Measurements from ENCODE around the gene EPC2. TPM values are rescaled to one million over a fixed set of nuclear protein-coding genes. Genes with fewer than 3 reads are reported as not detected.

EPC2 gene
- total RNA-seq, 1 experiment from 2014 or later, result 20.3 TPM

DNA sequence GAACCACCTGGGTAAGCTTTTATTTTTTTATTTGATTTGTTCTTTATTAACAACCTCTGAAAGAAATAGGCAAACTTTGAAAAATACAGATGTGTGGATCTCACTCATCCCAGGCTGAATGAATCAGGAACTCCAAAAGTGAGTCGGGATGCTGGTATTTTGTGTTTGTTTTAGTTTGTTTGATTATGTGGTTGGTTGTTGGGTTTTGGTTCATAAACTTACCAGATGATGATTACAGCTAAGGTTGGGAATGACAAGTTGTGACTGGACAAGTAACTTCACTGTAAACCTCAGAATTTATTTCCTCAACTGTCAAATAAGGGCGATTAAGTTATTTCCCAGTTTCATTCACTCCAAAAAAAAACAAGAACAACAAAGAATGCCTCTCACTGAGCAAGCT lies 150.0 kb downstream of the EPC2 start:
- DNase-seq (ENCODE audit: low spot score) (no peak), ATAC-seq (no peak)
- H3K27ac Mint-ChIP-seq, result no peak overlapping the region
- TF ChIP-seq RORB (CRISPR knock-in tag; IDR thresholded peaks at IDR 0.05) (no peak), SP1 (CRISPR knock-in tag; conservative IDR thresholded peaks at IDR 0.05) (no peak)
- TF ChIP-seq, protein P1, sequence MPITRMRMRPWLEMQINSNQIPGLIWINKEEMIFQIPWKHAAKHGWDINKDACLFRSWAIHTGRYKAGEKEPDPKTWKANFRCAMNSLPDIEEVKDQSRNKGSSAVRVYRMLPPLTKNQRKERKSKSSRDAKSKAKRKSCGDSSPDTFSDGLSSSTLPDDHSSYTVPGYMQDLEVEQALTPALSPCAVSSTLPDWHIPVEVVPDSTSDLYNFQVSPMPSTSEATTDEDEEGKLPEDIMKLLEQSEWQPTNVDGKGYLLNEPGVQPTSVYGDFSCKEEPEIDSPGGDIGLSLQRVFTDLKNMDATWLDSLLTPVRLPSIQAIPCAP (CRISPR knock-in tag; IDR thresholded peaks at IDR 0.05), result no peak
- TF ChIP-seq, protein P2, sequence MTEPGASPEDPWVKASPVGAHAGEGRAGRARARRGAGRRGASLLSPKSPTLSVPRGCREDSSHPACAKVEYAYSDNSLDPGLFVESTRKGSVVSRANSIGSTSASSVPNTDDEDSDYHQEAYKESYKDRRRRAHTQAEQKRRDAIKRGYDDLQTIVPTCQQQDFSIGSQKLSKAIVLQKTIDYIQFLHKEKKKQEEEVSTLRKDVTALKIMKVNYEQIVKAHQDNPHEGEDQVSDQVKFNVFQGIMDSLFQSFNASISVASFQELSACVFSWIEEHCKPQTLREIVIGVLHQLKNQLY (CRISPR knock-in tag; IDR thresholded peaks at IDR 0.05), result no peak
- TF ChIP-seq, protein P3, sequence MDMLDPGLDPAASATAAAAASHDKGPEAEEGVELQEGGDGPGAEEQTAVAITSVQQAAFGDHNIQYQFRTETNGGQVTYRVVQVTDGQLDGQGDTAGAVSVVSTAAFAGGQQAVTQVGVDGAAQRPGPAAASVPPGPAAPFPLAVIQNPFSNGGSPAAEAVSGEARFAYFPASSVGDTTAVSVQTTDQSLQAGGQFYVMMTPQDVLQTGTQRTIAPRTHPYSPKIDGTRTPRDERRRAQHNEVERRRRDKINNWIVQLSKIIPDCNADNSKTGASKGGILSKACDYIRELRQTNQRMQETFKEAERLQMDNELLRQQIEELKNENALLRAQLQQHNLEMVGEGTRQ (CRISPR knock-in tag; IDR thresholded peaks at IDR 0.05), result no peak
- no peaks in the 10 kb centered on the region for H3K27me3 Mint-ChIP-seq (ENCODE audit: low read depth)
- H3K36me3 Mint-ChIP-seq, result 0 out of 2 replicates have a peak, but pooled peaks cover 2% of the 10 kb centered on the region
- H3K4me1 Mint-ChIP-seq, result peaks cover 14% of the 10 kb centered on the region
- no peak overlapping the region for H3K4me3 Mint-ChIP-seq
- peaks cover 5% of the 10 kb centered on the region; the same call in 1 of the 2 replicates for H3K9me3 Mint-ChIP-seq
- ChIA-PET POLR2A (no interaction called here), CTCF (no interaction called here)

DNA sequence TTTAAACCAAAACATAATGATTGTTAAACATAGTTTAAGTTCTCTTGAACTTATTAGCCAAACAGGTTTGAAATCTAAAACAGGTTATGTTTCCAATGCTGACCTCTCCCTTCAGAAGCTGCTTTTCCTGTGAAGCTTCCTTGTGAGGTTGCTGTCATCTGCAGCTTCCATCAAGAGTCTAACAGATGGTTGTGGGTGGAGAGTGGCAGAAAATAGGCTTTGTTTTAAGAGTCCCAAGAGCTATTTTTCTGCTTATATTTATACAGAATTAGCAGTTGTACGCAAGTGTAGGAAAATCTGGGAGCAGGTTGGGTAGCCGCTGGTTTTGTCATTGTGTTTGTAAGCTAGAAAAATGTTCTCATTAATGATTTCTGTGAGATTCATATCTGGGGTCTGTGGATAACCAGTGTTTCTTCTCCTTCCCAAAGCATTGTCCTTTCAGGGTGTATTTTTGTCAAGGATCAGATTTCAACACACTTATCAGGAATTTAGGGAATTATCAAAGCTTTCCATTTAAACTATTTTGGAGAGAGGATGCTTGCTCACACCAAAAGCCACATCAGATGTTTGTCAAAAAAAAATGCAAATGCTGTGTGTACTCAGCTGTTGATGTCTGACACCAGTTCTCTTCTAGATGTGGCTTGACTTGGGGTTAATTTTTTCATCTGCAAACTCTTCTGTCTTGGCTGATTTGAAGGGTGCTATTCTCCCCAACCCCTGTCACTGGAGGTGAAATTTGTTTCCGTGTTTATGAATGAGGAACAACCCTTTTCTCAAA lies 152.4 kb downstream of the EPC2 start:
- no peak overlapping the region for H3K27ac Mint-ChIP-seq
- no peak for ATAC-seq
- CTCF ChIA-PET, result no interaction called here
- H3K36me3 Mint-ChIP-seq, result no peaks in the 10 kb centered on the region
- H3K9me3 Mint-ChIP-seq, result no peaks in the 10 kb centered on the region
- no peak for DNase-seq (ENCODE audit: low spot score)
- peaks cover 9% of the 10 kb centered on the region for H3K4me1 Mint-ChIP-seq
- TF ChIP-seq CREB1 (CRISPR knock-in tag; IDR thresholded peaks at IDR 0.05), result no peak
- TF ChIP-seq ZNF416 (CRISPR knock-in tag; IDR thresholded peaks at IDR 0.05), result no peak
- TF ChIP-seq, protein P4, sequence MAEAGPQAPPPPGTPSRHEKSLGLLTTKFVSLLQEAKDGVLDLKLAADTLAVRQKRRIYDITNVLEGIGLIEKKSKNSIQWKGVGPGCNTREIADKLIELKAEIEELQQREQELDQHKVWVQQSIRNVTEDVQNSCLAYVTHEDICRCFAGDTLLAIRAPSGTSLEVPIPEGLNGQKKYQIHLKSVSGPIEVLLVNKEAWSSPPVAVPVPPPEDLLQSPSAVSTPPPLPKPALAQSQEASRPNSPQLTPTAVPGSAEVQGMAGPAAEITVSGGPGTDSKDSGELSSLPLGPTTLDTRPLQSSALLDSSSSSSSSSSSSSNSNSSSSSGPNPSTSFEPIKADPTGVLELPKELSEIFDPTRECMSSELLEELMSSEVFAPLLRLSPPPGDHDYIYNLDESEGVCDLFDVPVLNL (CRISPR knock-in tag; IDR thresholded peaks at IDR 0.05; ENCODE audit: borderline replicate concordance, low read depth), result no peak
- TF ChIP-seq, protein P5, sequence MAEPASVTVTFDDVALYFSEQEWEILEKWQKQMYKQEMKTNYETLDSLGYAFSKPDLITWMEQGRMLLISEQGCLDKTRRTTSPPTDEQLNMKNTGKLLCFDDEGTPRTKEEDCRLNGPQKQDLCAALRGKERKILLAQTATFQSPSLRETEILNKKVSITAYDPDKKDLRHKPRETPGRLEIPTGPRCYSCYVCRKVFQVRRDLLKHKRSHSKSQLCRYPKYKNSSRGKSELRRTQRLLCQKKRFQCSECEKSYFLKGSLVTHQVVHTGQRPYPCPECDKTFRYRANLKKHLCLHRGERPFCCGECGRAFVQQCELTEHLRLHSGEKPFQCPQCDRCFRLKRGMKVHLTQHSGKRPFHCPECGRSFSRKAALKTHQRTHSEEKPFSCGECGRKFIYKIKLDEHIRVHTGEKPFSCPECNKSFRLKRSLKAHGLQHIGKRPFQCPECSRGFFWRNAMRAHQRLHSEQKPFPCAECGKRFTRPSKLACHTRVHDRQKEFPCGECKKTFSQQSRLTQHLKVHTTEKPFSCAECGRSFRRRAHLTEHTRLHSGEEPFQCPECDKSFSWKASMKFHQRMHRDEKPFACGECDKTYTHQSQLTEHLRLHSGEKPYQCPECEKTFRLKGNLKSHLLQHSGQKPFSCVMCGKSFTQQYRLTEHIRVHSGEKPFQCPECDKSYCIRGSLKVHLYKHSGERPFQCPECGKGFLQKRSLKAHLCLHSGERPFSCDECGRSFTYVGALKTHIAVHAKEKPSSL (CRISPR knock-in tag; conservative IDR thresholded peaks at IDR 0.05), result no peak
- no peak for TF ChIP-seq GRHL2 (CRISPR knock-in tag; IDR thresholded peaks at IDR 0.05; ENCODE audit: insufficient replicate concordance, severe bottlenecking)
- TF ChIP-seq FOXK1 (CRISPR knock-in tag; IDR thresholded peaks at IDR 0.05), result no peak
- TF ChIP-seq ELF4 (CRISPR knock-in tag; IDR thresholded peaks at IDR 0.05; ENCODE audit: low read depth), result no peak
- TF ChIP-seq MYBL2 (CRISPR knock-in tag; IDR thresholded peaks at IDR 0.05), result no peak
- no peak for TF ChIP-seq EMX1 (CRISPR knock-in tag; IDR thresholded peaks at IDR 0.05)
- TF ChIP-seq, protein P6, sequence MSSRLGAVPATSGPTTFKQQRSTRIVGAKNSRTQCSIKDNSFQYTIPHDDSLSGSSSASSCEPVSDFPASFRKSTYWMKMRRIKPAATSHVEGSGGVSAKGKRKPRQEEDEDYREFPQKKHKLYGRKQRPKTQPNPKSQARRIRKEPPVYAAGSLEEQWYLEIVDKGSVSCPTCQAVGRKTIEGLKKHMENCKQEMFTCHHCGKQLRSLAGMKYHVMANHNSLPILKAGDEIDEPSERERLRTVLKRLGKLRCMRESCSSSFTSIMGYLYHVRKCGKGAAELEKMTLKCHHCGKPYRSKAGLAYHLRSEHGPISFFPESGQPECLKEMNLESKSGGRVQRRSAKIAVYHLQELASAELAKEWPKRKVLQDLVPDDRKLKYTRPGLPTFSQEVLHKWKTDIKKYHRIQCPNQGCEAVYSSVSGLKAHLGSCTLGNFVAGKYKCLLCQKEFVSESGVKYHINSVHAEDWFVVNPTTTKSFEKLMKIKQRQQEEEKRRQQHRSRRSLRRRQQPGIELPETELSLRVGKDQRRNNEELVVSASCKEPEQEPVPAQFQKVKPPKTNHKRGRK (CRISPR knock-in tag; IDR thresholded peaks at IDR 0.05; ENCODE audit: borderline replicate concordance), result no peak
- TF ChIP-seq, protein P7, sequence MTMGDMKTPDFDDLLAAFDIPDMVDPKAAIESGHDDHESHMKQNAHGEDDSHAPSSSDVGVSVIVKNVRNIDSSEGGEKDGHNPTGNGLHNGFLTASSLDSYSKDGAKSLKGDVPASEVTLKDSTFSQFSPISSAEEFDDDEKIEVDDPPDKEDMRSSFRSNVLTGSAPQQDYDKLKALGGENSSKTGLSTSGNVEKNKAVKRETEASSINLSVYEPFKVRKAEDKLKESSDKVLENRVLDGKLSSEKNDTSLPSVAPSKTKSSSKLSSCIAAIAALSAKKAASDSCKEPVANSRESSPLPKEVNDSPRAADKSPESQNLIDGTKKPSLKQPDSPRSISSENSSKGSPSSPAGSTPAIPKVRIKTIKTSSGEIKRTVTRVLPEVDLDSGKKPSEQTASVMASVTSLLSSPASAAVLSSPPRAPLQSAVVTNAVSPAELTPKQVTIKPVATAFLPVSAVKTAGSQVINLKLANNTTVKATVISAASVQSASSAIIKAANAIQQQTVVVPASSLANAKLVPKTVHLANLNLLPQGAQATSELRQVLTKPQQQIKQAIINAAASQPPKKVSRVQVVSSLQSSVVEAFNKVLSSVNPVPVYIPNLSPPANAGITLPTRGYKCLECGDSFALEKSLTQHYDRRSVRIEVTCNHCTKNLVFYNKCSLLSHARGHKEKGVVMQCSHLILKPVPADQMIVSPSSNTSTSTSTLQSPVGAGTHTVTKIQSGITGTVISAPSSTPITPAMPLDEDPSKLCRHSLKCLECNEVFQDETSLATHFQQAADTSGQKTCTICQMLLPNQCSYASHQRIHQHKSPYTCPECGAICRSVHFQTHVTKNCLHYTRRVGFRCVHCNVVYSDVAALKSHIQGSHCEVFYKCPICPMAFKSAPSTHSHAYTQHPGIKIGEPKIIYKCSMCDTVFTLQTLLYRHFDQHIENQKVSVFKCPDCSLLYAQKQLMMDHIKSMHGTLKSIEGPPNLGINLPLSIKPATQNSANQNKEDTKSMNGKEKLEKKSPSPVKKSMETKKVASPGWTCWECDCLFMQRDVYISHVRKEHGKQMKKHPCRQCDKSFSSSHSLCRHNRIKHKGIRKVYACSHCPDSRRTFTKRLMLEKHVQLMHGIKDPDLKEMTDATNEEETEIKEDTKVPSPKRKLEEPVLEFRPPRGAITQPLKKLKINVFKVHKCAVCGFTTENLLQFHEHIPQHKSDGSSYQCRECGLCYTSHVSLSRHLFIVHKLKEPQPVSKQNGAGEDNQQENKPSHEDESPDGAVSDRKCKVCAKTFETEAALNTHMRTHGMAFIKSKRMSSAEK (CRISPR knock-in tag; IDR thresholded peaks at IDR 0.05; ENCODE audit: borderline replicate concordance), result no peak
- no peak for TF ChIP-seq ETV6 (CRISPR knock-in tag; IDR thresholded peaks at IDR 0.05)
- TF ChIP-seq, protein P8, sequence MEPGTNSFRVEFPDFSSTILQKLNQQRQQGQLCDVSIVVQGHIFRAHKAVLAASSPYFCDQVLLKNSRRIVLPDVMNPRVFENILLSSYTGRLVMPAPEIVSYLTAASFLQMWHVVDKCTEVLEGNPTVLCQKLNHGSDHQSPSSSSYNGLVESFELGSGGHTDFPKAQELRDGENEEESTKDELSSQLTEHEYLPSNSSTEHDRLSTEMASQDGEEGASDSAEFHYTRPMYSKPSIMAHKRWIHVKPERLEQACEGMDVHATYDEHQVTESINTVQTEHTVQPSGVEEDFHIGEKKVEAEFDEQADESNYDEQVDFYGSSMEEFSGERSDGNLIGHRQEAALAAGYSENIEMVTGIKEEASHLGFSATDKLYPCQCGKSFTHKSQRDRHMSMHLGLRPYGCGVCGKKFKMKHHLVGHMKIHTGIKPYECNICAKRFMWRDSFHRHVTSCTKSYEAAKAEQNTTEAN (CRISPR knock-in tag; IDR thresholded peaks at IDR 0.05), result no peak
- TF ChIP-seq, protein P2 (CRISPR knock-in tag; IDR thresholded peaks at IDR 0.05), result no peak
- no peaks in the 10 kb centered on the region for H3K27me3 Mint-ChIP-seq (ENCODE audit: low read depth)
- no peak overlapping the region for H3K4me3 Mint-ChIP-seq
- POLR2A ChIA-PET, result interaction anchor here (0.7 kb wide), 1 partner anchor 42 kb away, joined by 4 read pairs; no protein-coding TSS in a partner anchor

Measured in WTC11 (cell line).